H1 (cell line): ENCODE results near the gene VWA2.

Source experiments
- CHD2 ChIP-seq: IDR thresholded peaks from 2 replicates; pipeline ENCODE4 v1.6.1; 2012; ENCODE audit warnings: low read length, improper control_type of control experiment
- EP300 ChIP-seq, 2 experiments: IDR thresholded peaks; 1 replicate in 1 of 2; 2 replicates in 1 of 2; pipeline ENCODE4 v1.6.1; 2011 to 2012; ENCODE audit warnings: low read depth in 2 of 2, low read length in 2 of 2, mild to moderate bottlenecking in 2 of 2, borderline replicate concordance in 1 of 2, inconsistent platforms in 1 of 2, moderate library complexity in 1 of 2
- GABPA ChIP-seq: IDR thresholded peaks from 2 replicates; pipeline ENCODE4 v1.6.1; 2011; ENCODE audit warnings: mild to moderate bottlenecking, low read length, moderate library complexity, borderline replicate concordance; ENCODE audit not compliant: insufficient read depth
- JUND ChIP-seq: IDR thresholded peaks from 2 replicates; pipeline ENCODE4 v1.6.1; 2011; ENCODE audit warnings: mild to moderate bottlenecking, improper control_type of control experiment, low read length
- POLR2A ChIP-seq, 2 experiments: IDR thresholded peaks; 1 replicate in 1 of 2; 2 replicates in 1 of 2; pipeline ENCODE4 v1.6.1; 2011; ENCODE audit warnings: low read depth in 2 of 2, low read length in 2 of 2, mild to moderate bottlenecking in 2 of 2; ENCODE audit errors: control extremely low read depth in 1 of 2
- POLR2AphosphoS5 ChIP-seq: IDR thresholded peaks from 2 replicates; pipeline ENCODE4 v1.6.1; 2011; ENCODE audit warnings: low read depth, low read length
- RAD21 ChIP-seq, 2 experiments: IDR thresholded peaks in 1 of 2; conservative IDR thresholded peaks in 1 of 2; 2 replicates each; pipeline ENCODE4 v1.6.1; 2011; ENCODE audit warnings: low read depth in 2 of 2, low read length in 2 of 2, improper control_type of control experiment in 1 of 2, inconsistent platforms in 1 of 2, mild to moderate bottlenecking in 1 of 2, moderate library complexity in 1 of 2
- TAF7 ChIP-seq: optimal IDR thresholded peaks from 2 replicates; pipeline ENCODE3; 2011; ENCODE audit warnings: low read depth, mild to moderate bottlenecking, inconsistent platforms, low read length, moderate library complexity, borderline replicate concordance
- TBP ChIP-seq: IDR thresholded peaks from 2 replicates; pipeline ENCODE4 v1.6.1; 2011; ENCODE audit warnings: low read depth, low read length, improper control_type of control experiment
- ZNF274 ChIP-seq: IDR thresholded peaks from 2 replicates; pipeline ENCODE4 v1.7.0; 2012; ENCODE audit warnings: low read length, borderline replicate concordance; ENCODE audit errors: extremely low read depth
- TF ChIP-seq, protein P1 (sequence below), 3 experiments: IDR thresholded peaks; 1 replicate in 2 of 3; 2 replicates in 1 of 3; pipeline versions ENCODE4 v1.5.1 to v1.6.1; 2011; ENCODE audit warnings: low read length in 3 of 3, mild to moderate bottlenecking in 3 of 3, inconsistent platforms in 2 of 3, low read depth in 1 of 3, moderate library complexity in 1 of 3; ENCODE audit not compliant: insufficient read depth in 1 of 3; ENCODE audit errors: control extremely low read depth in 1 of 3
- TF ChIP-seq, protein P2 (sequence below): IDR thresholded peaks from 2 replicates; pipeline ENCODE4 v1.6.1; 2012; ENCODE audit warnings: inconsistent platforms

DNA sequence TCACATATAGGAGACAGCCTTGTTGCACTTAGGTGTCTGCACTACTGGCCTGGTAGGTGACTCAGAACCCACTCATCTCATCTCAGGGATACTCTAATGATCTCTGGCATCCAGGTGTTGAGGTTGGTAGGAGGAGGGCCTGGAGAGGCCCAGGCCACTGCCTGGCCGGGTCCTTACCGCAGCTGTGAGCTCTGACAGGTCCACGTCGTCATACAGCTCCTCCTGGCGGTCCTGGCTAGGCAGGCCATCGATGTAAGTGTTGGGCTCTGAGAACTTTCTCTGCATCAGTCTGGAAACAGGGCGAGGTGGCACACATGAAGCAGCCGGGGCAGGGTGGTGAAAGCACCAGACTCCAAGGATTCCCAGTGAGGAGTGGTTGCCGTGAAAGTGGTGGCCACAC, 62.1 kb downstream of the VWA2 start:
- TF ChIP-seq TBP (no peak), CHD2 (no peak), JUND (no peak), POLR2AphosphoS5 (no peak), GABPA (no peak), TAF7 (no peak), POLR2A (IDR thresholded peaks at IDR 0.05; ENCODE audit: control extremely low read depth in 1 of 2, low read depth in 2 of 2, low read length in 2 of 2) (no peak), EP300 (IDR thresholded peaks at IDR 0.05; ENCODE audit: borderline replicate concordance in 1 of 2, low read depth in 2 of 2, low read length in 2 of 2) (no peak), RAD21 (IDR thresholded peaks at IDR 0.05 in 1 of 2, conservative IDR thresholded peaks at IDR 0.05 in 1 of 2; ENCODE audit: low read depth in 2 of 2, low read length in 2 of 2) (peak; percentile 10 to 50; a peak in 2 of 4 replicates), ZNF274 (no peak)
- TF ChIP-seq, protein P1, sequence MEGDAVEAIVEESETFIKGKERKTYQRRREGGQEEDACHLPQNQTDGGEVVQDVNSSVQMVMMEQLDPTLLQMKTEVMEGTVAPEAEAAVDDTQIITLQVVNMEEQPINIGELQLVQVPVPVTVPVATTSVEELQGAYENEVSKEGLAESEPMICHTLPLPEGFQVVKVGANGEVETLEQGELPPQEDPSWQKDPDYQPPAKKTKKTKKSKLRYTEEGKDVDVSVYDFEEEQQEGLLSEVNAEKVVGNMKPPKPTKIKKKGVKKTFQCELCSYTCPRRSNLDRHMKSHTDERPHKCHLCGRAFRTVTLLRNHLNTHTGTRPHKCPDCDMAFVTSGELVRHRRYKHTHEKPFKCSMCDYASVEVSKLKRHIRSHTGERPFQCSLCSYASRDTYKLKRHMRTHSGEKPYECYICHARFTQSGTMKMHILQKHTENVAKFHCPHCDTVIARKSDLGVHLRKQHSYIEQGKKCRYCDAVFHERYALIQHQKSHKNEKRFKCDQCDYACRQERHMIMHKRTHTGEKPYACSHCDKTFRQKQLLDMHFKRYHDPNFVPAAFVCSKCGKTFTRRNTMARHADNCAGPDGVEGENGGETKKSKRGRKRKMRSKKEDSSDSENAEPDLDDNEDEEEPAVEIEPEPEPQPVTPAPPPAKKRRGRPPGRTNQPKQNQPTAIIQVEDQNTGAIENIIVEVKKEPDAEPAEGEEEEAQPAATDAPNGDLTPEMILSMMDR (IDR thresholded peaks at IDR 0.05; ENCODE audit: control extremely low read depth in 1 of 3, insufficient read depth in 1 of 3, low read depth in 1 of 3, low read length in 3 of 3): peak in 2 of 3 experiments; percentile 25 to 37; a peak in 2 of 4 replicates
- TF ChIP-seq, protein P2, sequence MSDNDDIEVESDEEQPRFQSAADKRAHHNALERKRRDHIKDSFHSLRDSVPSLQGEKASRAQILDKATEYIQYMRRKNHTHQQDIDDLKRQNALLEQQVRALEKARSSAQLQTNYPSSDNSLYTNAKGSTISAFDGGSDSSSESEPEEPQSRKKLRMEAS: no peak
